Stimulated activated naive CD4-positive, alpha-beta T cell treated with Interleukin-2 at 50 U/mL for 16 hours (primary cell): Measurements from ENCODE around the gene ZNF385A.
"Not testable (repeated sequence)": the region's sequence is repeated elsewhere in the genome, so short reads cannot be mapped to it uniquely, and the experiment has no call there.

Experiments
- DNase-seq: peaks from one replicate; lab custom pipeline; 2025; lab: John Stamatoyannopoulos, UW

The ZNF385A gene

GRCh38 chr12:54355104-54355815, 29.3 kb downstream of the ZNF385A start:
- DNase-seq: no peak

- not testable (repeated sequence) for DNase-seq
Observed at GRCh38 chr12:54354271-54354670, 30.3 kb downstream of the ZNF385A start.

- DNase-seq: no peak
Observed at GRCh38 chr12:54352891-54353874, 31.4 kb downstream of the ZNF385A start.

- peak; percentile 12 for DNase-seq
Observed at GRCh38 chr12:54352022-54352531, 32.5 kb downstream of the ZNF385A start.

GRCh38 chr12:54351341-54351740, 33.2 kb downstream of the ZNF385A start:
- DNase-seq: no peak

GRCh38 chr12:54350743-54351142, 33.8 kb downstream of the ZNF385A start:
- no peak for DNase-seq

GRCh38 chr12:54349679-54350078, 34.9 kb downstream of the ZNF385A start:
- no peak for DNase-seq

GRCh38 chr12:54349036-54349435, 35.5 kb downstream of the ZNF385A start:
- no peak for DNase-seq

GRCh38 chr12:54341378-54342300, 42.9 kb downstream of the ZNF385A start:
- DNase-seq: no peak

- DNase-seq: no peak
Observed at GRCh38 chr12:54340846-54341245, 43.7 kb downstream of the ZNF385A start.

GRCh38 chr12:54338698-54339296, 45.7 kb downstream of the ZNF385A start:
- DNase-seq: no peak

GRCh38 chr12:54337854-54338650, 46.5 kb downstream of the ZNF385A start:
- no peak for DNase-seq

- DNase-seq: no peak
Observed at GRCh38 chr12:54337280-54337842, 47.2 kb downstream of the ZNF385A start.

GRCh38 chr12:54333420-54334034, 51.0 kb downstream of the ZNF385A start:
- no peak for DNase-seq

GRCh38 chr12:54331461-54331860, 53.1 kb downstream of the ZNF385A start:
- no peak for DNase-seq

GRCh38 chr12:54330442-54330841, 54.1 kb downstream of the ZNF385A start:
- DNase-seq: no peak

- no peak for DNase-seq
Observed at GRCh38 chr12:54329759-54330158, 54.8 kb downstream of the ZNF385A start.

GRCh38 chr12:54328595-54329337, 55.8 kb downstream of the ZNF385A start:
- DNase-seq: no peak
